DLD1 (cell line): Measurements from ENCODE around the gene CDK13.
"Not testable (repeated sequence)": the region's sequence is repeated elsewhere in the genome, so short reads cannot be mapped to it uniquely, and the experiment has no call there.

Experiments
- in situ Hi-C: cut with HindIII; loops from 2 replicates; pipeline ENCODE4 v1.10.0; 2017; ENCODE audit warnings: low sequenced_read_pairs

CDK13 gene

GRCh38 chr7:40095695-40096327, 145.8 kb downstream of the CDK13 start:
- in situ Hi-C loops, result no loop called here

GRCh38 chr7:40097728-40098127, 147.7 kb downstream of the CDK13 start:
- in situ Hi-C loops, result no loop called here

- in situ Hi-C loops, result no loop called here
Measured at GRCh38 chr7:40098810-40099209, 148.8 kb downstream of the CDK13 start.

GRCh38 chr7:40099837-40100236, 149.8 kb downstream of the CDK13 start:
- in situ Hi-C loops, result no loop called here

GRCh38 chr7:40101201-40101600, 151.1 kb downstream of the CDK13 start:
- in situ Hi-C loops, result no loop called here

GRCh38 chr7:40102897-40103296, 152.8 kb downstream of the CDK13 start:
- in situ Hi-C loops, result no loop called here

- in situ Hi-C loops, result no loop called here
Measured at GRCh38 chr7:40105879-40106473, 155.9 kb downstream of the CDK13 start.

GRCh38 chr7:40115936-40116335, 165.9 kb downstream of the CDK13 start:
- in situ Hi-C loops, result no loop called here

- in situ Hi-C loops, result not testable (repeated sequence)
Measured at GRCh38 chr7:40117199-40117598, 167.1 kb downstream of the CDK13 start.

- in situ Hi-C loops, result not testable (repeated sequence)
Measured at GRCh38 chr7:40118201-40118600, 168.1 kb downstream of the CDK13 start.

- in situ Hi-C loops, result no loop called here
Measured at GRCh38 chr7:40120020-40120419, 170.0 kb downstream of the CDK13 start.

GRCh38 chr7:40122100-40122939, 172.3 kb downstream of the CDK13 start:
- in situ Hi-C loops, result not testable (repeated sequence)

- in situ Hi-C loops, result no loop called here
Measured at GRCh38 chr7:40122940-40123254, 172.8 kb downstream of the CDK13 start.

GRCh38 chr7:40133561-40134427, 183.7 kb downstream of the CDK13 start:
- in situ Hi-C loops, result no loop called here

- in situ Hi-C loops, result no loop called here
Measured at GRCh38 chr7:40134428-40135316, 184.6 kb downstream of the CDK13 start, which contains the start of the genes MPLKIP and SUGCT. MPLKIP (minus strand) TSS chr7:40134622; CDS start chr7:40134567, 55 bp downstream. SUGCT (plus strand) TSS chr7:40135005.

- in situ Hi-C loops, result no loop called here
Measured at GRCh38 chr7:40135317-40135610, 185.2 kb downstream of the CDK13 start.

- in situ Hi-C loops, result no loop called here
Measured at GRCh38 chr7:40137563-40137962, 187.5 kb downstream of the CDK13 start.

- in situ Hi-C loops, result no loop called here
Measured at GRCh38 chr7:40138973-40139372, 188.9 kb downstream of the CDK13 start.

- in situ Hi-C loops, result not testable (repeated sequence)
Measured at GRCh38 chr7:40139891-40140290, 189.8 kb downstream of the CDK13 start.

GRCh38 chr7:40141916-40142315, 191.9 kb downstream of the CDK13 start:
- in situ Hi-C loops, result not testable (repeated sequence)
